GM19324 (cell line): ENCODE results near the gene NLE1.

Source experiments
- ATAC-seq: cut with Tn5 transposase; IDR thresholded peaks from one replicate; pipeline ENCODE4 v1.9.1; 2021; ENCODE audit warnings: mild to moderate bottlenecking, moderate library complexity; ENCODE audit not compliant: unreplicated experiment, low FRiP score

The NLE1 gene

DNA sequence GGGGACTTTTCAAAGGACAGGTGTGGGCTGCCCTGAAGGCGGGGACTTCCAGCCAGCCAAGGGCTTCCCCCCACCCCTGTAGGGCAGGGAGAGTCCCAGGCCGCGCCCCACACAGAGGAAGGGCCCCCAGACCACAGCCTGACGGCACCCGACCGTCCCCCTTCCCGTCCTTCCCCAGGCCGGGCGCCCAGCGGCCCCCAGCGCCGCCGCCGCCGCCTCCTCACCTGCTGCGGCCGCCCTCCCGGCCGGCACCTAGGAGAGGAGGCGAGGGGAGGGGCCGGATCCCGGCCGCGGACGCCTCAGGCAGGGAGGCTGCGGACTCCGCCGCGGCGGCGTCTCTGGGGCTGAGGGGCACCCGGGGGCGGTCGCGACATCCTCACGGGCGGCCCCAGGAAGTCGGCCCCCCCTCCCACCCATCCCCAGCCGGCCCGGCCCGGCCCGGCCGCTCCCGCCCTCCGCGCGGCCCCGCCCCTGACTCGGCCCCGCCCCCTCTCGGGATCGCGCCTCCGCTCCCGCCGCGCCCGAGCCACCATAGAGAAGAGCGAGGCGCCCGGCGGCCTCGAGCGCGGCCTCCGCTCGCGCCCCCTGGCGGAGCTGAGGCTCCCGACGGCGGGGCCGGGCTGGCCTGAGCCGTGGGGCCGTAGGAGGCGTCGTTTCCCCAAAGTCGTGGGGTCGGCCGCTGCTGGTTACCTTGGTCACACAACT lies 53.1 kb downstream of the NLE1 start:
- peak; percentile 82 for ATAC-seq

DNA sequence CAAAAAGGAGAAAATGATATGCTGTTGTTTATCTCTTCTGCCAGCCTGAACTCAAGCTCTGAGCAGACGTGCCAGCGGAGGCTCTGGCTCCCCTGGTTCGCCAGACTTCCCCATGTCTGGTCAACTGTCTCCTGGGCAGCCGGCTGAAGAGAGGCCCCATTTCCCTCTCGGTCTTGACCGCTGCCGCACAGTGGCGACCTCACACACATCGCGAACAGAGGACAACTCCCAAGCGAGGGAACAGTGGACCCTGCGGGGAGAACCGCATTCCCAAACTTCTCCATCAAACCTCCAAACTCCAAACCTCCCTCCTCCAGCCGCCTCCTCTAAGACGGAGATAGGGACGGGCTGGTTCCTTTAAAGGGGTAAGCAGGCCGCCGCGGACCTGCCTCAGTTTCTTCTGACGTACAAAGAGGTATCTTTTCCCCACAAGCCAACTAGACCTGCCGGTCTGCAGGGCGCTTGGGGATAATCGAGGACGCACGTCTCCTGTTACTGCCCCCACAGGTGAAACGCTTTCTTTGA lies 53.7 kb downstream of the NLE1 start:
- ATAC-seq: no peak

DNA sequence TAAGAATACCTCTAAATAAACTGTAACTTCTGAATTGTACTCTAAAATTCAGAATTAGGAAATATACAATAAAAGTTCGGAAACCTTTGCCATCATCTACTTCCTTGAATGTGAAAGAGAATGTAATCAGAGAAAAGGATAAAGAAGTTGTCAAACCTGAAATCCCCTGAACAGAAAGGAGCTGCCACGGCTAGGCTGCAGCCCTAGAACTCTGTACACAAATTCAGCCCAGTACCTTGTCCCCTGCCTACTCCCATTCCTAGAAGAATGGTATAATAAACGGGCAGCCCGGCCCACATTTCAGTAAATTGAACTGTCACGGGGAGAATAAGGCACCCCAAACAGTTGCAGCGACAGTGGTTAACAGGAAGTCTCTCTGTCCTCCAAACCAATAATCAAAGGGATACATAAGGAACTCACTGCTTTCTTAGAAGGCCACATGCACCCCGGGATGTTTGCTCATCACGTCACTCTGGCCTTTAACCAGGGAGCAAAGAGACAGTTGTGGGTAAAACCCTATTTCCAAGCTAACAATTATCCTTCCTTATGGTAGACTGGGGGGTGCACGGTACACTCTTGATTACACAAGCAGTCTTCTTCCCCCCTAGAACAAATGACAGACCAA lies 54.3 kb downstream of the NLE1 start:
- no peak for ATAC-seq

DNA sequence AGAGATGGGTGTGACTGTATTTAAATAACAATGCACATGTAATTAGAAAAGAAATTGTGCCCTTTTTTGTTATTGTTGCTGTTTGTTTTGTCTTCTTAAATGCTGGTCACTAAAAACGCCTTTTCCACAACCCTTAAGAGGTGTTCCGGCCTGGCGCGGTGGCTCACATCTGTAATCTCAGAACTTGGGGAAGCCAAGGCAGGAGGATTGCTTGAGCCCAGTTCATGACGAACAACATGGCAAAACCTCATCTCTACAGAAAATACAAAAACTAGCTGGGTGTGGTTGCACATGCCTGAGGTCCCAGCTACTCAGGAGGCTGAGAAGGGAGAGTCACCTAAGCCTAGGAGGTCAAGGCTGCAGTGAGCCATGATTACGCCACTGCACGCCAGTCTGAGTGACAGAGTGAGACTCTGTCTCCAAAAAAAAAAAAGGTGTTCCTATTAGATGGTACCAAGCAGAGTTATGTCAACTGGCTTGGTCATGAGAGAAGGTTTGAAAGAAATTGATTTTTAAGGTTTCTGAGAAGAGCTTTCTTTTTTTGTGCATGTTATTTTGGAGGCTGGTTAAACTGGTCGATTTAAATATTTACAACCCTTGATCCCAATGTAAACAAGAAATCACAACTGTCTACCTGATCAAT lies 55.1 kb downstream of the NLE1 start:
- no peak for ATAC-seq

DNA sequence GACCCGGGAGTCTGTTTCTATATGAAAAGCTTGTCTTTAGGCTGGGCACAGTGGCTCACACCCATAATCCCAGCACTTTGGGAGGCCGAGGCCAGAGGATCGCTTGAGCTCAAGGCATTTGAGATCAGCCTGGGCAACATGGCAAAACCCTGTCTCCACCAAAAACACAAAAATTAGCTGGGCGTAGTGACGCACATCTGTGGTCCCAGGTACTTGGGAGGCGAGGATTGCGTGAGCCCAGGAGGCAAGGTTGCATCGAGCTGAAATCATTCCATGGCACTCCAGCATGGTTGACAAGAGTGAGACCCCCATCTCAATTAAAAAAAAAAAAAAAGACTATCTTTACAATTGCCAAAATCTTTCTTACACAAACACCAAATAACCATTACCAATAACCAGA lies 55.9 kb downstream of the NLE1 start:
- no peak for ATAC-seq

DNA sequence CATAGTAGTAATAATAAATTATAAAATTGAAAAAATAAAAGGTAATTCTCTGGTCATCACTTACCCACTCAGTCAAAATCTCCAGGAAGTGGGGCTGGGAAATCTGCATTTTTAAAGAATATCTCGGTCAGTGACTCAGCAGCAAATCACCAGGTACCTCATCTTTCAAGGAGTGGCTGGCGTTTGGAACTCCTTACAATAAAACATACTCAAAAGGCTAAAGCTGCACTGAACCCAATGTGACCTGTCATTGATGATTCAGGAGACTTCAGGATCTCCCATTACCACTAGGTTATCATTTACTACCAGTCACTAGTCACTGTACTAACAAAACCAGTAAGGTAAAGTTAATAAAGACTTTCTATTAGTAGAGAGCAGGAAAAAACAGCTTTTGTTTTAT lies 57.1 kb downstream of the NLE1 start:
- ATAC-seq: no peak

DNA sequence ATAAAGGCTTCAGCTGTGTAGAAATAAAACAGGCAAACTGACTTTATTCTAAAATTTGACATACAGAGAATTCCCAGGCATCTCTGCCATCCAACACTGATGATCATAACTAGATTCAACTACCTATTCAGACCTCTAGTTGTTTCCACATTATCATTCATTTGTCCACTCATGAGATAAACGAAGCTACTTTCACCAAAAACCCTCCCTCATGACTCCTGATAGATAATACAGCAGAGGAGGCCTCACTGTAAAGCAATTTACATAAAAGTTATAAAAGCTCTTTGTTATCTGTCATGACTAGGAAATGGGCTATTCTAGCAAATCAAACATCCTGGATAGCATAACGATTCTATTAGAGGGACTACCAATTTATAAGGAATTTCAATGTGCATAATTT lies 59.0 kb downstream of the NLE1 start:
- no peak for ATAC-seq

DNA sequence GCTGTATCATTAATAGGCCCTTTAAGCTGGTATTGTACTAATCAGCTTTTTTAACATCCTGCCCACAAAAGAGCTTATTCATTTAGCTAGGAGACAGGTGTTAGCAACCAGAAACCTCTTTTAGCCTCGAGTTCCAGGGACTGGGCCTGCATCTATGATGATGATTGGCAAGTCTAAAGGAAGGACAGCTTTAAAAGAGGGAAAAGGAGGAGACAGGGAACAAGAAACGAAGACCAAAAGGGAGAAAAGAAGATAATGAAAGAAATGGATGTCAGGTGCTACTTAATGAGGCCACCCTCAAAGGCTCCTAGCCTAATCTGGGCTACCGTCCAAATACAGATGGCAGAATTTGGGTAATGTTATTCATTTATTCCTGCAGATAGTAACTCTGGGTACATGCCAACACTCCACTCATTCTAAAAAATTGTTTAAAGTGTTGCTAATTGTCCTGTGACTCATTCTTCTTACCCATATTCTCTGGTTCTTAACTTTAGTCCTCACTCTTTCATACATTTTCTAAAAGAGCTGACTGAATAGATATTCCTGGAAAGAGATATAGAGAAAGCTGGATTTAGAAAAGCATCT lies 59.9 kb downstream of the NLE1 start:
- no peak for ATAC-seq

DNA sequence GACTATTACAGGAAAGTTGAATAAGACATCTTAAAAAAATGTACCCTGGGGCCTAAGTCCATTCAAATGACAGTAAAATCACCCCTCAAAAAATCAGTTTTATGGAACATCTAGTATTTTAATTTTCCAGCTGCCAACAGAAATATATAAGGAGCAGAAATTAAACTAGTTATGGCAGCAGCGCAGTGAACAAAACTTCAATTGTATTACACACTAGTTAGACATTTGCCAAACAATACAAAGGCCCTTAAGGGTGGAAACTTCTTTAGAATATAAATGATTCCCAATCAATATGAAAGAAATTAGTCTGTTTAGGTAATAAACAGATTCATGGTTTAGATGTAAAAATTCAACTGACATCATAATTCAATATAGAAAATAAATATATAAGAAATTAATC lies 60.5 kb downstream of the NLE1 start:
- ATAC-seq: no peak

DNA sequence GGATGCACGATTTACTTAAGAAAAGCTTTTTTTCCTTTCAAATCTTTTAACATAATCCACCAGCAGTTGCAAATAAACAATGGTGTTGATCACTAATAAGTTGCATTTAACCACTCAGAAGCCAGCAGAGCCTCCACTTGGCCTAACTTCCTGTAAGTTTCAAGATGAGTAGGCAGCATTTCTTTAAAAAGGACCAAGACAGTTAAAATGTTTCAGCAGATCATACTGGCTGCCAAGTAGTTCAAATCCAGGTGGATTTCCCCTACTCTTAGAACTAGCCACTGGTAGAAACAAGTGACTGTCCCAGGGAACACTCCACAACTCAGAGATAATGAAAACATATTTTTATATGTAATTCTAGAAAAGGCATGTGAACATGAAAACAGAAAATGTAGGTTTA lies 61.6 kb downstream of the NLE1 start:
- no peak for ATAC-seq

DNA sequence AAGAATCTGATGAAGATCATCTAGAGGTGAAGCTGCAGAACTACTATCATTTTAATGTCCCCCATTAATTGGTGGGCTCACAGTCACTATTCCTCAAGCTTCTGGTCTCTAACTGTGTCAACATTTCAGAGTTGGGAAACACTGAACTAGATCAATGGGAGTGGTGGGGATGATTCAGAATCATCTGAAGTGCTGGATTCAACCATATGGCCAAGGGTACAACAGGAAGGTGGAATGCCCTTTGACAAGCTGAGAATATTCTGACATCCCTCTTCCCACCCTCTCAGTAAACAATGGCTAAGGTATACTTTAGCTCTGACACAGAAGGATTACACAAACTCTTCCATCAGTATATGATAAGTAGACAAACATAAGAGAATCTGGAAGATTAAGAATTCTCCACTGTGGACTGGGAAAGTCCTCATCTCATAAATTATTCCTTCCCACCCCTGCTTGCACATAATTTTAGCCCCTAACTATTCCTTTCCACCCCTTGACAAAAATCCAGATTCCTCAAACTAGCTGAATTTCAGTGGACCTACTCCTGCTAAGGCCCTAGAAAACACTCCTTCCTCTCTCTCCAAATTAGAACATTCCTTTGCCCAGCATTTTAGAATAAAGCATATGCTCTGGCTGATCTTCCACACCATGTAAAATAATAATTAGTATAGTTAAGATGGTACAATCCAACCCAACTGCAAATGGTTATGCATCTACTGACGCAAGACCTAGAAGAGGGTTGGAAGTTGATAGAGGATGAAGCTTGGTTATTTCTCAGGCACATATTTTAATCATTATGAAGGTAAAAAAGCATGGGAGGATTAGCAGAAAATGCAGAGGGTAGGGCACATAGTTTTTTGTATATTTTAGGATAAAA lies 62.3 kb downstream of the NLE1 start:
- no peak for ATAC-seq
